Upper lobe of left lung (tissue), 4 donors: ENCODE results near the gene SIRT3.

ENCODE experiments used
- CTCF ChIP-seq, 6 experiments: fragments of 450-650 bp in 4 of 6; fragments of 200-600 bp in 2 of 6; sonication (generic) in 2 of 6; IDR thresholded peaks; one replicate each; pipeline ENCODE4 v1.5.1; 2016 to 2019; ENCODE audit warnings: antibody characterized with exemption in 6 of 6
- EP300 ChIP-seq, 4 donors: sonication (generic); formaldehyde crosslinking; IDR thresholded peaks; one replicate each; pipeline ENCODE4 v1.5.1; 2017; ENCODE audit warnings: antibody characterized with exemption in 4 of 4, control low read depth in 2 of 4
- POLR2A ChIP-seq, 4 donors: fragments of 450-650 bp; IDR thresholded peaks; one replicate each; pipeline ENCODE4 v1.5.1; 2016 to 2017; ENCODE audit warnings: antibody characterized with exemption in 4 of 4, mild to moderate bottlenecking in 2 of 4
- POLR2AphosphoS5 ChIP-seq, 2 donors: sonication (generic); formaldehyde crosslinking; IDR thresholded peaks; one replicate each; pipeline ENCODE4 v1.5.1; 2017; ENCODE audit warnings: antibody characterized with exemption in 2 of 2

GRCh38 chr11:241634-242033 is 5.5 kb upstream of the SIRT3 start:
- TF ChIP-seq CTCF (IDR thresholded peaks at IDR 0.05) (no peak), POLR2AphosphoS5 (IDR thresholded peaks at IDR 0.05) (no peak), EP300 (IDR thresholded peaks at IDR 0.05) (no peak), POLR2A (IDR thresholded peaks at IDR 0.05) (no peak)
